Choroid plexus epithelial cell (primary cell): ENCODE measurements around the gene ATP2B2.

Experiments
- DNase-seq: peaks from one replicate; pipeline ENCODE4 v3.0.0-alpha.2; 2010; ENCODE audit warnings: low read depth
- H3K4me3 ChIP-seq: 2 replicates; pipeline ENCODE4 v1.5.1; 2011; ENCODE audit warnings: low read depth, mild to moderate bottlenecking, control low read depth, low read length, moderate library complexity
- CTCF ChIP-seq: conservative IDR thresholded peaks from 2 replicates; pipeline ENCODE4 v1.5.1; 2011; ENCODE audit warnings: low read depth, mild to moderate bottlenecking, control low read depth, inconsistent platforms, low read length, moderate library complexity

ATP2B2 gene

DNA sequence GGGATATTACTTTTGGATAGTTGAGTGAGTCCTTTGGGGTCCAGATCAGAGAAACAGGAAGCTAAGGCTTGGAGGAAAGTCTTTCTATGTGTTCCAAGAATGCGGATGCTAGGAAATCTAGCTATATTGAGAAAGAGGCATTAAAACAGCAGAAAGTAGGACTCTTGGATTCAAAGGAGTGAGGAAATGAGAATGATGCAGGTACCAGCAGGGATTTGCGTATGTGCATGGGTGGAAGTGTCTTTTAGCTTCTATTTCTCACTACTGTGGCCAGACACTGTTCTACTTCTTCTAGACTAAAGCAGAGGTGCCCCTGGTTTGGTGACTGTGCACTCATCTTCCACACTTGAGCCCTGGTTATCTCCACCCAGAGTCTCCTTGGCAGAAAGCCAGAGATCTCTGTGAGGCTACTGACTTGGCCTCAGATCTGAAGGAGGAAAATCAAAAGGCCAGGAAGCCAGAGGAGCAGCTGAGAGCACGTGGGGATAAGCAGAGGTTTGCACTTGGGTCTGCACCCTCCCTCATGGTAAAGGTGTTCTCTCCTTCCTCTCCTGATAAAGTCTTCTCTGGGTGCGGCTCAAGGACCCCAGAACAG, 44.3 kb downstream of the ATP2B2 start:
- no peak for TF ChIP-seq CTCF
- H3K4me3 ChIP-seq = no peak overlapping the region
- DNase-seq = no peak

DNA sequence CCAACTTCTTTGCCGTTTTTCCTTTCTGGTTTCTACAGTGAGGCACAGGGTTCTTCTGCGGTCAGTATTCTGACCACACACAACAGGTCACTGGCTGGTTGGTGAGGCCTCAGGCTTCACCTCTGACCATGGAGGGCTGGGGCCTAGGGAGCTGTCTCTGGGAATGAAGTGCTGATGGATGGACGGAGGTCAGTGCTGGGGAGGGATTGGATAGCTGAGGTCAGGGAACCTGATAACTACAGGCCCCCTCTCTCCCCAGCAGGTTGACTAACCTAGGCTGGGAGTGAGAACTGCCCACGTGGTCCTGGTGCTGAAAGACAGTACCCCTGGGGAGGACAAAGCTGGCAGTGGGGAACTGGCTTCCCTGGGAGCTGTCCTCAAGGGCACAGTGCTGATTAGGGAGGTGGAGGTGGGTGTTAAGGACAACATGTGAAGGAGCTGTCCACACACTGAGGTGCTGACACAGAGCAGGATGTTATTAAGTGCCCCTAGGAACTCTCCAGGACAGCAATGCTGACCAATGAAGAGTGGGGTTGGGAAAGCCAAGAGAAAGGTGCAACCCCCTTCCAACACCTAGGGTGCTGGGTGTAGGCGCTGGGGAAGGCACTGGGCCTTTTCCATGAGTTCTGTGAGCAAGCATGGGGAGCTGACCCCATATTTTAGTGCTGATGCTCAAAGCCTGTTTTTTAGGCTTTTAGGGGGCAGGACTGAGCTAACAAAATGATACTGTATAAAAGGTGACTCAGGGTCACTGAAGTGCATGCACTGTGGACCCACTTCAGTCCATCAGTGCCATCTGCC, 45.2 kb downstream of the ATP2B2 start:
- H3K4me3 ChIP-seq = no peak overlapping the region
- TF ChIP-seq CTCF = no peak
- DNase-seq = peak; percentile 89

- no peak for DNase-seq
- no peak for TF ChIP-seq CTCF
Observed at GRCh38 chr3:10457560-10457959, 47.8 kb downstream of the ATP2B2 start.

DNA sequence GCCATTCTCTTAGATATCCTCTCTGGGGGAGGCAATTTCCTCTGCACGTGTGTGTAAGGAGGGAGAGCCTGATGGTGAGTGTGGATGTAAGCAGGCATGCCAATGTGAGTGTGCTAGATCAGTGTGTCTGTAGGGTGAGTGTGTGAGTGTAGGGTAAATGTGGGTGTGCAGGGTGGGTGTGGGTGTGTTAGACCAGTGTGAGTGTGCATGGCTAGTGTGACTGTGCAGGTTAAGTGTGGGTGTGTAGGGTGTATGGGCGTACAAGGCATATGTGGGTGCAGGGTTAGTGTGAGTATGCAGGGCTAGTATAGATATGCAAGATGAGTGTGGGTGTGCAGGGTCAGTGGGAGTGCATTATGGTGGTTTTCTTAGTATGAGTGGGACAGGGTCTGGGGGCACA, 48.4 kb downstream of the ATP2B2 start:
- H3K4me3 ChIP-seq = no peak overlapping the region
- DNase-seq = no peak
- TF ChIP-seq CTCF = no peak

More at GRCh38 chr3:10457560-10457959, 47.8 kb downstream of the ATP2B2 start:
- H3K4me3 ChIP-seq = no peak overlapping the region

GRCh38 chr3:10455545-10455914, 49.9 kb downstream of the ATP2B2 start:
- no peak for TF ChIP-seq CTCF
- no peak overlapping the region for H3K4me3 ChIP-seq

GRCh38 chr3:10454907-10455544, 50.4 kb downstream of the ATP2B2 start:
- DNase-seq = no peak
- no peak for TF ChIP-seq CTCF
- no peak overlapping the region for H3K4me3 ChIP-seq

More at GRCh38 chr3:10455545-10455914, 49.9 kb downstream of the ATP2B2 start:
- DNase-seq = no peak
